ENCODE results near the gene NLGN4Y. TPM values are rescaled to one million over a fixed set of nuclear protein-coding genes. Genes with fewer than 3 reads are reported as not detected.

The NLGN4Y gene
- total RNA-seq, 1 donor from 2014 or later, result 20.3 TPM

GRCh38 chrY:14748329-14748728 is 224.0 kb downstream of the NLGN4Y start:
- H3K4me3 ChIP-seq (ENCODE audit: low read depth, low read length), result no peak overlapping the region
- DNase-seq (ENCODE audit: low read depth), result no peak
- TF ChIP-seq CTCF (conservative IDR thresholded peaks at IDR 0.05; ENCODE audit: low read depth, low read length), result no peak

- DNase-seq (ENCODE audit: low read depth), result no peak
- no peak overlapping the region for H3K4me3 ChIP-seq (ENCODE audit: low read depth, low read length)
- no peak for TF ChIP-seq CTCF (conservative IDR thresholded peaks at IDR 0.05; ENCODE audit: low read depth, low read length)
Measured at GRCh38 chrY:14755571-14755970, 231.2 kb downstream of the NLGN4Y start.

GRCh38 chrY:14762903-14763302 is 238.6 kb downstream of the NLGN4Y start:
- H3K4me3 ChIP-seq (ENCODE audit: low read depth, low read length), result no peak overlapping the region
- no peak for DNase-seq (ENCODE audit: low read depth)
- TF ChIP-seq CTCF (conservative IDR thresholded peaks at IDR 0.05; ENCODE audit: low read depth, low read length), result no peak

- DNase-seq (ENCODE audit: low read depth), result no peak
- no peak for TF ChIP-seq CTCF (conservative IDR thresholded peaks at IDR 0.05; ENCODE audit: low read depth, low read length)
- no peak overlapping the region for H3K4me3 ChIP-seq (ENCODE audit: low read depth, low read length)
Measured at GRCh38 chrY:14763600-14763999, 239.3 kb downstream of the NLGN4Y start.

GRCh38 chrY:14778208-14778607 is 253.9 kb downstream of the NLGN4Y start:
- no peak overlapping the region for H3K4me3 ChIP-seq (ENCODE audit: low read depth, low read length)
- TF ChIP-seq CTCF (conservative IDR thresholded peaks at IDR 0.05; ENCODE audit: low read depth, low read length), result no peak
- DNase-seq (ENCODE audit: low read depth), result no peak

- DNase-seq (ENCODE audit: low read depth), result no peak
- TF ChIP-seq CTCF (conservative IDR thresholded peaks at IDR 0.05; ENCODE audit: low read depth, low read length), result no peak
- no peak overlapping the region for H3K4me3 ChIP-seq (ENCODE audit: low read depth, low read length)
Measured at GRCh38 chrY:14793104-14793503, 268.8 kb downstream of the NLGN4Y start.

- no peak for DNase-seq (ENCODE audit: low read depth)
- H3K4me3 ChIP-seq (ENCODE audit: low read depth, low read length), result no peak overlapping the region
- TF ChIP-seq CTCF (conservative IDR thresholded peaks at IDR 0.05; ENCODE audit: low read depth, low read length), result no peak
Measured at GRCh38 chrY:14793674-14794073, 269.3 kb downstream of the NLGN4Y start.

All from epithelial cell of proximal tubule (primary cell).